Vagina (tissue), 2 donors: Measurements from ENCODE around the gene AP2B1. TPM values are rescaled to one million over a fixed set of nuclear protein-coding genes. Genes with fewer than 3 reads are reported as not detected.
"Not testable (repeated sequence)": the region's sequence is repeated elsewhere in the genome, so short reads cannot be mapped to it uniquely, and the experiment has no call there.

Experiments
- DNase-seq, 2 donors: peaks; one replicate each; pipeline ENCODE4 v3.0.0-alpha.2; 2017; ENCODE audit errors: extremely low spot score in 2 of 2
- H3K27ac ChIP-seq: fragments of 200-600 bp; sonication (generic); one replicate; pipeline ENCODE4 v1.5.1; 2019
- H3K27me3 ChIP-seq: fragments of 200-600 bp; sonication (generic); one replicate; pipeline ENCODE4 v1.5.1; 2019
- H3K36me3 ChIP-seq, 2 donors: fragments of 200-600 bp; sonication (generic); one replicate each; pipeline ENCODE4 v1.5.1; 2017 to 2019
- H3K4me1 ChIP-seq: fragments of 200-600 bp; sonication (generic); one replicate; pipeline ENCODE4 v1.5.1; 2019
- H3K4me3 ChIP-seq, 2 donors: fragments of 200-600 bp; sonication (generic); 1 replicate in 1 of 2; 2 replicates in 1 of 2; pipeline ENCODE4 v1.5.1; 2016 to 2019
- H3K9me3 ChIP-seq: fragments of 200-600 bp; sonication (generic); one replicate; pipeline ENCODE4 v1.5.1; 2019
- POLR2A ChIP-seq, 2 donors: fragments of 450-650 bp; IDR thresholded peaks; one replicate each; pipeline ENCODE4 v1.6.1; 2017; ENCODE audit warnings: antibody characterized with exemption in 2 of 2, mild to moderate bottlenecking in 2 of 2, moderate library complexity in 2 of 2
- POLR2AphosphoS5 ChIP-seq, 2 donors: sonication (generic); formaldehyde crosslinking; IDR thresholded peaks; one replicate each; pipeline ENCODE4 v1.9.0; 2017; ENCODE audit warnings: antibody characterized with exemption in 2 of 2, mild to moderate bottlenecking in 2 of 2, low read depth in 1 of 2; ENCODE audit not compliant: insufficient read depth in 1 of 2
- intact Hi-C: fragments of 100-400 bp; cut with DNase I; formaldehyde crosslinking; loops from one replicate; pipeline ENCODE4 v1.15.1; 2023
- total RNA-seq: library from RNA; depleted of rRNA; stranded (reverse); fragments of >200 nt; gene quantifications from one replicate; pipeline ENCODE4 v1.2.3, GENCODE V29; 2016
- TF ChIP-seq, protein P1 (sequence below), 3 experiments: fragments of 450-650 bp in 2 of 3; fragments of 200-600 bp in 1 of 3; sonication (generic) in 1 of 3; IDR thresholded peaks; one replicate each; pipeline ENCODE4 v1.5.1; 2017 to 2019; ENCODE audit warnings: antibody characterized with exemption in 3 of 3, mild to moderate bottlenecking in 2 of 3, moderate library complexity in 2 of 3

The AP2B1 gene
- total RNA-seq, 1 donor from 2014 or later, result 62.1 TPM

DNA sequence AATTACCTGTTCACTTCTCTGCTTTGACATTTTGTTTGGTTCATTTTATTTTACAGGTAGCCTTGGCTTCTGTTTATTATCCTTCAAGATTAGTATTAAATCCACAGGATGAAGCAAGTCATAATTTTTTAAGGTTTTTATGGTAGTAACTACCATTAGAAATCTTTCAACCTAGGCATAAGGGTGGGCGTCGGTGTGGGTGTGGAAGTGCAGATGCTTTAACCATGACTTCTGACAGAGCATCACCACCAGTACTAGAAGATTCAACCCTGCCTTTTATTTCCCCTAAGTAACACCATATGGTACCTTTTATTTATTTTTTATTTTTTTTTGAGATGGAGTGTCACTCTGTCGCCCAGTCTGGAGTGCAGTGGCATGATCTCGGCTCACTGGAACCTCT lies 22.7 kb downstream of the AP2B1 start:
- Histone ChIP-seq H3K27me3 (no peaks in the 10 kb centered on the region), H3K27ac (no peak overlapping the region), H3K4me3 (no peak overlapping the region), H3K9me3 (no peaks in the 10 kb centered on the region), H3K36me3 (peaks cover 0 to 45% of the 10 kb centered on the region in 2 donors), H3K4me1 (peaks cover 3% of the 10 kb centered on the region)
- DNase-seq, result no peak
- TF ChIP-seq POLR2A (IDR thresholded peaks at IDR 0.05) (no peak), POLR2AphosphoS5 (IDR thresholded peaks at IDR 0.05; ENCODE audit: insufficient read depth in 1 of 2, low read depth in 1 of 2) (no peak)
- TF ChIP-seq, protein P1, sequence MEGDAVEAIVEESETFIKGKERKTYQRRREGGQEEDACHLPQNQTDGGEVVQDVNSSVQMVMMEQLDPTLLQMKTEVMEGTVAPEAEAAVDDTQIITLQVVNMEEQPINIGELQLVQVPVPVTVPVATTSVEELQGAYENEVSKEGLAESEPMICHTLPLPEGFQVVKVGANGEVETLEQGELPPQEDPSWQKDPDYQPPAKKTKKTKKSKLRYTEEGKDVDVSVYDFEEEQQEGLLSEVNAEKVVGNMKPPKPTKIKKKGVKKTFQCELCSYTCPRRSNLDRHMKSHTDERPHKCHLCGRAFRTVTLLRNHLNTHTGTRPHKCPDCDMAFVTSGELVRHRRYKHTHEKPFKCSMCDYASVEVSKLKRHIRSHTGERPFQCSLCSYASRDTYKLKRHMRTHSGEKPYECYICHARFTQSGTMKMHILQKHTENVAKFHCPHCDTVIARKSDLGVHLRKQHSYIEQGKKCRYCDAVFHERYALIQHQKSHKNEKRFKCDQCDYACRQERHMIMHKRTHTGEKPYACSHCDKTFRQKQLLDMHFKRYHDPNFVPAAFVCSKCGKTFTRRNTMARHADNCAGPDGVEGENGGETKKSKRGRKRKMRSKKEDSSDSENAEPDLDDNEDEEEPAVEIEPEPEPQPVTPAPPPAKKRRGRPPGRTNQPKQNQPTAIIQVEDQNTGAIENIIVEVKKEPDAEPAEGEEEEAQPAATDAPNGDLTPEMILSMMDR (IDR thresholded peaks at IDR 0.05), result no peak
- intact Hi-C loops, result loop anchor here (5.0 kb wide), 1 partner anchor 137 kb away; no protein-coding TSS in a partner anchor

DNA sequence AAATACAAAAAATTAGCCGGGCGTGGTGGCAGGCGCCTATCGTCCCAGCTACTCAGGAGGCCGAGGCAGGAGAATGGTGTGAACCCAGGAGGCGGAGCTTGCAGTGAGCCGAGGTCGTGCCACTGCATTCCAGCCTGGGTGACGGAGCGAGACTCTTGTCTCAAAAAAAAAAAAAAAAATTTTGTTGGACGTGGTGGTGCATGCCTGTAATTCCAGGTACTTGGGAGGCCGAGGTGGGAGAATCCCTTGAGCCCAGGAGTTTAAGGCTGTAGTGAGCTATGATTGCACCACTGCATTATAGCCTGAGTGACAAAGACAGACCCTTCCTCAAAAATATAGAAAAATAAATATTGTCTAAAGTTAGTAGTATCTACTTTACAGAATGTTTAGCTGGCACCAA lies 23.6 kb downstream of the AP2B1 start:
- not testable (repeated sequence) for H3K27me3 ChIP-seq, H3K4me3 ChIP-seq, H3K27ac ChIP-seq, H3K4me1 ChIP-seq, DNase-seq, H3K9me3 ChIP-seq
- intact Hi-C loops, result loop anchor here (5.0 kb wide), 1 partner anchor 137 kb away; no protein-coding TSS in a partner anchor
- H3K36me3 ChIP-seq, result peaks cover 0 to 43% of the 10 kb centered on the region in 2 donors

DNA sequence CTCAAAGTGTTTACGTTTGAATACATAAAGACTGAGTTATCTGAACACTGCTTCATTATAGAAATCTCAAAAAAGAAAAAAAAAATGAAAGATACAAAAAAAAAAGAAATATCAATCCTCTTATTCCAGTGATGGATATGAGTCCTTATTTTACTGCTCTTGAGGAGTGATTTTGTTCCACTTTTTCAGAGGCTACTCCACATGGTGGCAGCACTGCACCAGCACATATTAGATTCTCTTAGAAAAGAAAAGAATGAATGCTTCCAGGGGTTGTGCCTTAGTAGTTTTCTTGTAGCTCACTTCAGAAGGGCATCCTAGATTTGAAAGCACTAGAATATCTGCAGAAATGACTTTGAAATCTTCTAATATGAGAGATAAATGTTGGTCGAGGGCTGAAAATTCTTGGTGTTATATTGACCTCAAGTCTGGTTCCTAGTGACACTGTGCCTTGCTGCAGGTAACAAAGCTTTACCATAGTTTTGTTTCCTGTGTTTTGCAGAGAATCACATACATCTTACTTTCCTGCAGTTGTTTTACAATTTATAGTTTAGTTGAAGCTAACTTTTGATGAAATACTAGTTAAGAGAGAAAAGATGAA lies 25.9 kb downstream of the AP2B1 start:
- Histone ChIP-seq H3K9me3 (no peaks in the 10 kb centered on the region), H3K27me3 (no peaks in the 10 kb centered on the region), H3K4me3 (no peak overlapping the region), H3K4me1 (no peaks in the 10 kb centered on the region), H3K27ac (no peak overlapping the region), H3K36me3 (peaks cover 0 to 38% of the 10 kb centered on the region in 2 donors)
- intact Hi-C loops, result loop anchor here (5.0 kb wide), 1 partner anchor 134 kb away; no protein-coding TSS in a partner anchor
- DNase-seq, result no peak
- TF ChIP-seq, protein P1 (IDR thresholded peaks at IDR 0.05), result peak in 1 of 3 experiments; percentile 54
- TF ChIP-seq POLR2A (IDR thresholded peaks at IDR 0.05), result no peak

DNA sequence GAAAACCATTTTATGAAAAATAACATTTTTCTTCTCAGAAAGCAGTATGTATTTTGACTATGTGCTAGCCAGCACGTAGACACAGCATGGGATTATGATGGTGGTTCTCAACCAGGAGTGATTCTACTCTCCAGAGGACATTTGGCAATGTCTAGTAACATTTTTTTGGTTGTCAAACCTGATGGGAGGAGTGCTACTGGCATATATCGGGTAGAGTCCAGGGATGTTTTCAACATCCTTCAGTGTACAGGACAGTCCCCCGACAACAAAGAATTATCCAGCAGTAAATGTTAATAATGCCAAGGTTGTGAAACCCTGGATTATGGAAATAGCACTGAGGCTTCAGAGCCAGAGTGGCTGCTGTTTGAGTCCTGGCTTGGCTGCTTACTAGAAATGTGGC lies 27.7 kb downstream of the AP2B1 start:
- no peak for TF ChIP-seq POLR2A (IDR thresholded peaks at IDR 0.05)
- TF ChIP-seq, protein P1 (IDR thresholded peaks at IDR 0.05), result no peak
- no peak for TF ChIP-seq POLR2AphosphoS5 (IDR thresholded peaks at IDR 0.05; ENCODE audit: insufficient read depth in 1 of 2, low read depth in 1 of 2)
- H3K36me3 ChIP-seq, result peaks cover 0 to 20% of the 10 kb centered on the region in 2 donors
- intact Hi-C loops, result loop anchor here (5.0 kb wide), 1 partner anchor 132 kb away; no protein-coding TSS in a partner anchor

DNA sequence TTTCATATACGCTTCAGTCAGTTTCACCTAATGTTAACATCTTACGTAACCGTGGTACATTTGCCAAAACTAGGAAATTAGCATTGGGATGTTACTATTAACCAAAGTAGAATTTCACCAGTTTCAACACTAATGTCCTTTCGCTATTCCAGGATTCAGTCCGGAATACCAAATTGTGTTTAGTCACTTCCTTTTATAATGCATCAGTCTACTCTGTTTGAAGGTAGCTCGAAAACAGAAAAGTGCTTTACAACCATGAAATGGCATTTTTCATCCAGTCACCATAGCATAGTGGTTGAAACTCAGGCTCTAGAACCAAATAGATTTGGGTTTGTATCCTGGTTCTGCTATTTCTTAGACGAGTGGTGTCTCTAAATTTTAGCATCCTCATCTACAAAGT lies 29.4 kb downstream of the AP2B1 start:
- Histone ChIP-seq H3K36me3 (peaks cover 0 to 5% of the 10 kb centered on the region in 2 donors), H3K27ac (no peak overlapping the region), H3K27me3 (no peaks in the 10 kb centered on the region), H3K4me1 (no peaks in the 10 kb centered on the region), H3K4me3 (no peak overlapping the region), H3K9me3 (no peaks in the 10 kb centered on the region)
- TF ChIP-seq, protein P1 (IDR thresholded peaks at IDR 0.05), result no peak
- TF ChIP-seq POLR2A (IDR thresholded peaks at IDR 0.05), result no peak
- TF ChIP-seq POLR2AphosphoS5 (IDR thresholded peaks at IDR 0.05; ENCODE audit: insufficient read depth in 1 of 2, low read depth in 1 of 2), result no peak
- DNase-seq, result no peak
- intact Hi-C loops, result no loop called here

More for the DNA sequence above, 27.7 kb downstream of the AP2B1 start:
- H3K27me3 ChIP-seq, result no peaks in the 10 kb centered on the region
- H3K4me1 ChIP-seq, result no peaks in the 10 kb centered on the region
- H3K9me3 ChIP-seq, result no peaks in the 10 kb centered on the region
- no peak overlapping the region for H3K27ac ChIP-seq
- DNase-seq, result no peak
- H3K4me3 ChIP-seq, result no peak overlapping the region
